DMS114 treated with DMSO at 0.1 percent for 48 hours (cell line): ENCODE data around the gene KLHL26.
"Not testable (repeated sequence)": the region's sequence is repeated elsewhere in the genome, so short reads cannot be mapped to it uniquely, and the experiment has no call there.

Experiments
- DNase-seq: peaks from one replicate; lab custom pipeline; 2025; ENCODE audit not compliant: unreplicated experiment; lab: John Stamatoyannopoulos, UW

KLHL26 gene

GRCh38 chr19:18662972-18663732, 26.3 kb downstream of the KLHL26 start:
- no peak for DNase-seq

GRCh38 chr19:18663940-18664530, 27.2 kb downstream of the KLHL26 start:
- DNase-seq = no peak

- DNase-seq = no peak
These were observed 29.0 kb downstream of the KLHL26 start for GRCh38 chr19:18665771-18666202.

- DNase-seq = no peak
These were observed 29.5 kb downstream of the KLHL26 start for GRCh38 chr19:18666317-18666716.

GRCh38 chr19:18666784-18667183, 30.0 kb downstream of the KLHL26 start:
- no peak for DNase-seq

GRCh38 chr19:18667531-18668251, 30.9 kb downstream of the KLHL26 start:
- no peak for DNase-seq

- no peak for DNase-seq
These were observed 31.4 kb downstream of the KLHL26 start for GRCh38 chr19:18668252-18668631.

GRCh38 chr19:18668744-18669523, 32.1 kb downstream of the KLHL26 start:
- no peak for DNase-seq

- DNase-seq = no peak
These were observed 32.6 kb downstream of the KLHL26 start for GRCh38 chr19:18669524-18669817.

GRCh38 chr19:18669883-18670282, 33.1 kb downstream of the KLHL26 start:
- DNase-seq = no peak

- no peak for DNase-seq
These were observed 33.5 kb downstream of the KLHL26 start for GRCh38 chr19:18670312-18670711.

- DNase-seq = no peak
These were observed 34.6 kb downstream of the KLHL26 start for GRCh38 chr19:18671303-18672043.

- no peak for DNase-seq
These were observed 35.2 kb downstream of the KLHL26 start for GRCh38 chr19:18672044-18672451.

GRCh38 chr19:18672606-18673337, 35.9 kb downstream of the KLHL26 start:
- peak; percentile 29 for DNase-seq

- DNase-seq = no peak
These were observed 37.8 kb downstream of the KLHL26 start for GRCh38 chr19:18674616-18675015.

GRCh38 chr19:18675779-18676178, 39.0 kb downstream of the KLHL26 start:
- DNase-seq = no peak

- no peak for DNase-seq
These were observed 39.9 kb downstream of the KLHL26 start for GRCh38 chr19:18676692-18677091.

- DNase-seq = no peak
These were observed 40.3 kb downstream of the KLHL26 start for GRCh38 chr19:18677156-18677555.

- not testable (repeated sequence) for DNase-seq
These were observed 43.3 kb downstream of the KLHL26 start for GRCh38 chr19:18680148-18680547.

GRCh38 chr19:18682807-18683108, 45.9 kb downstream of the KLHL26 start:
- no peak for DNase-seq
